HepG2 (cell line): Measurements from ENCODE around the gene SCAF8. TPM values are rescaled to one million over a fixed set of nuclear protein-coding genes. Genes with fewer than 3 reads are reported as not detected.

Source experiments
- ATAC-seq: fragments of 200-7000 bp; cut with Tn5 transposase; 3 replicates; pipeline ENCODE4 v1.9.1; 2020; ENCODE audit warnings: mild to moderate bottlenecking, moderate library complexity
- BruUV-seq: library from RNA; stranded (reverse); fragments of 400-500 nt; replicated peaks from 2 replicates; lab custom pipeline; 2021; lab: Mats Ljungman, UMichigan
- CTCF ChIA-PET: fragments of 300-600 bp; formaldehyde crosslinking; extraction: SDS; loops from one replicate; lab custom pipeline; 2021; ENCODE audit warnings: low total read pairs, inconsistent platforms, low intra/inter-chr PET ratio; lab: Yijun Ruan, JAX
- POLR2A ChIA-PET: fragments of 350-600 bp; sonication (Branson Sonifier 250); formaldehyde crosslinking; loops from one replicate; lab custom pipeline; 2020; ENCODE audit warnings: antibody characterized with exemption, inconsistent platforms; lab: Yijun Ruan, JAX
- DNase-seq: peaks from one replicate; pipeline ENCODE4 v3.0.0-alpha.2; 2015; ENCODE audit warnings: low spot score
- FAIRE-seq: peaks from 3 replicates; lab custom pipeline; 2011; peaks lifted over from hg19 to GRCh38; lab: Jason Lieb, UNC
- H2AFZ ChIP-seq: one replicate; pipeline ENCODE4 v1.6.1; 2011; ENCODE audit warnings: low read length, inconsistent platforms
- H3K27ac ChIP-seq: fragments of 300-600 bp; 3 replicates; pipeline ENCODE4 v1.8.0; 2011; ENCODE audit warnings: mixed run types, mild to moderate bottlenecking, mixed read lengths, low read length, inconsistent platforms; ENCODE audit not compliant: insufficient read depth; ENCODE audit errors: extremely low read length
- H3K27me3 ChIP-seq, 2 experiments: fragments of 200-600 bp in 1 of 2; 2 replicates in 1 of 2; 3 replicates in 1 of 2; pipeline versions ENCODE4 v1.6.0 to v1.8.0; 2011; ENCODE audit warnings: low read length in 2 of 2, mild to moderate bottlenecking in 2 of 2, moderate library complexity in 2 of 2, inconsistent platforms in 1 of 2; ENCODE audit not compliant: insufficient read depth in 2 of 2, control insufficient read depth in 1 of 2
- H3K36me3 ChIP-seq, 2 experiments: fragments of 200-600 bp in 1 of 2; replicated peaks in 1 of 2; 2 replicates in 1 of 2; 3 replicates in 1 of 2; pipeline versions ENCODE4 v1.5.1 to v1.8.0; 2011; ENCODE audit warnings: low read length in 2 of 2, inconsistent platforms in 1 of 2; ENCODE audit not compliant: insufficient read depth in 2 of 2, control insufficient read depth in 1 of 2
- H3K4me1 ChIP-seq: 2 replicates; pipeline ENCODE4 v1.5.1; 2012; ENCODE audit warnings: low read length, inconsistent platforms; ENCODE audit not compliant: insufficient read depth
- H3K4me2 ChIP-seq: 2 replicates; pipeline ENCODE4 v1.6.0; 2011; ENCODE audit warnings: low read depth, low read length, inconsistent platforms
- H3K4me3 ChIP-seq, 3 experiments: fragments of 200-600 bp in 1 of 3; sonication (generic), shearing (Covaris generic) in 1 of 3; replicated peaks in 1 of 3; 2 replicates each; pipeline ENCODE4 v1.5.1; 2011 to 2016; ENCODE audit warnings: low read length in 3 of 3, inconsistent platforms in 2 of 3, low read depth in 2 of 3, mild to moderate bottlenecking in 2 of 3, control low read depth in 1 of 3, mixed read lengths in 1 of 3; ENCODE audit not compliant: insufficient read depth in 1 of 3
- H3K79me2 ChIP-seq: one replicate; pipeline ENCODE4 v1.6.1; 2011; ENCODE audit warnings: low read length, inconsistent platforms; ENCODE audit not compliant: insufficient read depth
- H3K9ac ChIP-seq: 2 replicates; pipeline ENCODE4 v1.6.0; 2011; ENCODE audit warnings: mild to moderate bottlenecking, low read depth, low read length, inconsistent platforms; ENCODE audit not compliant: insufficient read depth
- H3K9me3 ChIP-seq: 2 replicates; pipeline ENCODE4 v1.5.1; 2012; ENCODE audit warnings: mild to moderate bottlenecking, low read length
- H4K20me1 ChIP-seq: 2 replicates; pipeline ENCODE4 v1.6.0; 2011; ENCODE audit warnings: inconsistent platforms, mild to moderate bottlenecking, low read length, moderate library complexity; ENCODE audit not compliant: insufficient read depth
- ELF4 ChIP-seq: sonication (generic); formaldehyde crosslinking; IDR thresholded peaks from 2 replicates; pipeline ENCODE4 v1.5.0; 2020; ENCODE audit warnings: missing genetic modification reagents, mild to moderate bottlenecking, moderate library complexity, borderline replicate concordance
- MXI1 ChIP-seq: IDR thresholded peaks from 3 replicates; pipeline ENCODE4 v1.6.1; 2012; ENCODE audit warnings: low read depth, low read length, inconsistent platforms, borderline replicate concordance
- NKX3-1 ChIP-seq: sonication (generic); formaldehyde crosslinking; IDR thresholded peaks from 2 replicates; pipeline ENCODE4 v1.5.0; 2020; ENCODE audit warnings: missing genetic modification reagents
- REL ChIP-seq: sonication (generic); formaldehyde crosslinking; conservative IDR thresholded peaks from 2 replicates; pipeline ENCODE4 v1.8.0; 2022; ENCODE audit warnings: mild to moderate bottlenecking, missing genetic modification reagents, moderate library complexity
- TCF7L2 ChIP-seq: IDR thresholded peaks from 2 replicates; pipeline ENCODE4 v1.6.1; 2011; ENCODE audit warnings: mild to moderate bottlenecking, low read depth, low read length, moderate library complexity
- ZC3H13 ChIP-seq: sonication (generic); formaldehyde crosslinking; IDR thresholded peaks from 2 replicates; pipeline ENCODE4 v1.8.1; 2023; ENCODE audit warnings: mild to moderate bottlenecking, missing genetic modification reagents, moderate library complexity
- ZSCAN22 ChIP-seq: sonication (generic); formaldehyde crosslinking; IDR thresholded peaks from 2 replicates; pipeline ENCODE4 v1.4.0; 2020; ENCODE audit warnings: mild to moderate bottlenecking, missing genetic modification reagents
- WGBS: methylation state at CpG from one replicate; pipeline ENCODE4 v1.1.6; 2017; ENCODE audit warnings: low lambda C conversion rate; 5-methylcytosine and 5-hydroxymethylcytosine counted together
- in situ Hi-C: cut with HindIII; loops from 2 replicates; pipeline ENCODE4 v1.10.0; 2017; ENCODE audit warnings: low pct_unique_long_range_greater_than_20kb; ENCODE audit not compliant: extremely low pct_ligation_motif_present
- intact Hi-C: fragments of 100-400 bp; cut with micrococcal nuclease; formaldehyde crosslinking; loops from one replicate; pipeline ENCODE4 v1.10.0; 2022; ENCODE audit not compliant: unreplicated experiment
- polyA plus RNA-seq, 8 experiments: library from polyadenylated mRNA; depleted of rRNA in 3 of 8; stranded (reverse) in 7 of 8; unstranded in 1 of 8; fragments of >200 nt; fragmentation: Illumina TruSeq in 4 of 8; extraction: Trizol in 4 of 8; gene quantifications; 2 replicates each; pipeline versions ENCODE4 v1.2.1 to v1.2.3, GENCODE V29; 2011 to 2016; ENCODE audit warnings: low read depth in 4 of 8, missing spikeins in 1 of 8, mixed read lengths in 1 of 8; ENCODE audit not compliant: insufficient read depth in 1 of 8
- total RNA-seq, 5 experiments: library from RNA; depleted of rRNA; stranded (reverse); fragments of >200 nt; fragmentation: Illumina TruSeq; extraction: Trizol; gene quantifications; 2 replicates each; pipeline ENCODE4 v1.2.3, GENCODE V29; 2016; ENCODE audit warnings: low read depth in 1 of 5
- TF ChIP-seq, protein P1 (sequence below): IDR thresholded peaks from 2 replicates; pipeline ENCODE4 v1.6.1; 2016
- TF ChIP-seq, protein P2 (sequence below): IDR thresholded peaks from 2 replicates; pipeline ENCODE4 v1.6.1; 2016; ENCODE audit warnings: low read depth, control low read depth
- TF ChIP-seq, protein P3 (sequence below): IDR thresholded peaks from 2 replicates; pipeline ENCODE4 v1.6.1; 2012; ENCODE audit warnings: inconsistent platforms

SCAF8 gene
- total and polyA plus RNA-seq, 2 of the 13 experiments (the other 11 are each of a cell fraction or from before 2014, with no cell fraction given) = 15.3 to 40.8 TPM

DNA sequence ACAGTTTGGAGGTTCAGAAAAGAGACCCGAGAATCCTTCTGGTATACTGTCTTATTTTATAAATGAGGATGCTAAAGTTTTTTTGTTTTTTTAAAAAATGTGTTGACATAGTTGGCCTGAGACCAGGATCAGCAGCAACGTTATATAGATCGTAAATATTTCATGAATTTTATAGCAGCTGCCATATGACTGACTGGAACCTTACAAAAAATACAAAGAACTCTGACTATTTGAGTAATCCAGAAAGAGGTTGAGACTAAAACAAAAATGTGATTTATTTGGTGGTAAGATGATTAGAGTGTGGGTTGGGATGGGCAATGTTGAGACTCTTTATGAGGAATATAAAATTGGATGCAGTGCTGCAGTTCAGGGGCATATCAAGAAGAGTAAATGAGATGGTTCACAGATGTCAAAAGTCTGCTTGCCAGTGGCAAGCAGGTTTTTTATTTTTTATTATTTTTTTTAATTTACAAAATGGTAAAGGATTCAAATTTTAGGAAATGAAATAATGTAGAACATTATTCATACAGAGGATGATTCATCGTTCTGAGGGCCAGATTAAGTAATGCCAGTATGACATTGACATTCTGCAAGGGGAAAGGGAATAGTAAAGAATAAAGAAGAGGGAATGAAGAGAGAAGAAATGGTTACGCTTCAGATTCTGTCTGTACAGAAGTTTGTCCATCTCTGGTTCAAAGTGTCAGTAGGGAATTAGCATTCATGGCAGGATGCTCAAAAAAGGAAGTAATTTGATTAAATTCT is 58.5 kb downstream of the SCAF8 start (continued):
- TF ChIP-seq NKX3-1 (CRISPR knock-in tag) = no peak
- TF ChIP-seq REL (CRISPR knock-in tag) = no peak

DNA sequence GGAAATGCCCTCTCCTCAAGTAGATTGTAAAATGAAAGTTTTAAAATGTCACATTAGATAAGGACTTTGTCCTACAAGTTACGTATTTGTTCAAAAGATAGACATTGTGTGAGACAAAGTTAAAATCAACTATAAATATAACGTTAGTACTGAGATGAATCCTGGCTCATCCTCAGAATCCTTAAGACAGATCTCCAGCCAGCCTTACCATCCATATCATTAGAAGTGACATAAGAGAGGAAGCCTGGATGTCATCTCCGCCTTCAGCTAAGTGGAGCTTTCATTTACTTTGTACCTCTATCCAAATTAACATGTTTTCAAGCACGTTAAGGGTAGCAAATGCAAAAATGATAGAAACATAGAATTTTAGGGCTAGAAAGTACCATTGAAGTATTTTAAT is 59.1 kb downstream of the SCAF8 start:
- intact Hi-C loops (no loop called here), in situ Hi-C loops (no loop called here)
- ATAC-seq (no peak), FAIRE-seq (no peak), DNase-seq (no peak)
- no peak for TF ChIP-seq TCF7L2
- no peak for TF ChIP-seq ZSCAN22
- TF ChIP-seq, protein P1, sequence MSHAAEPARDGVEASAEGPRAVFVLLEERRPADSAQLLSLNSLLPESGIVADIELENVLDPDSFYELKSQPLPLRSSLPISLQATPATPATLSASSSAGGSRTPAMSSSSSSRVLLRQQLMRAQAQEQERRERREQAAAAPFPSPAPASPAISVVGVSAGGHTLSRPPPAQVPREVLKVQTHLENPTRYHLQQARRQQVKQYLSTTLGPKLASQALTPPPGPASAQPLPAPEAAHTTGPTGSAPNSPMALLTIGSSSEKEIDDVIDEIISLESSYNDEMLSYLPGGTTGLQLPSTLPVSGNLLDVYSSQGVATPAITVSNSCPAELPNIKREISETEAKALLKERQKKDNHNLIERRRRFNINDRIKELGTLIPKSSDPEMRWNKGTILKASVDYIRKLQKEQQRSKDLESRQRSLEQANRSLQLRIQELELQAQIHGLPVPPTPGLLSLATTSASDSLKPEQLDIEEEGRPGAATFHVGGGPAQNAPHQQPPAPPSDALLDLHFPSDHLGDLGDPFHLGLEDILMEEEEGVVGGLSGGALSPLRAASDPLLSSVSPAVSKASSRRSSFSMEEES (CRISPR knock-in tag) = no peak
- no peak for TF ChIP-seq ELF4 (CRISPR knock-in tag)
- TF ChIP-seq MXI1 = no peak
- TF ChIP-seq, protein P2, sequence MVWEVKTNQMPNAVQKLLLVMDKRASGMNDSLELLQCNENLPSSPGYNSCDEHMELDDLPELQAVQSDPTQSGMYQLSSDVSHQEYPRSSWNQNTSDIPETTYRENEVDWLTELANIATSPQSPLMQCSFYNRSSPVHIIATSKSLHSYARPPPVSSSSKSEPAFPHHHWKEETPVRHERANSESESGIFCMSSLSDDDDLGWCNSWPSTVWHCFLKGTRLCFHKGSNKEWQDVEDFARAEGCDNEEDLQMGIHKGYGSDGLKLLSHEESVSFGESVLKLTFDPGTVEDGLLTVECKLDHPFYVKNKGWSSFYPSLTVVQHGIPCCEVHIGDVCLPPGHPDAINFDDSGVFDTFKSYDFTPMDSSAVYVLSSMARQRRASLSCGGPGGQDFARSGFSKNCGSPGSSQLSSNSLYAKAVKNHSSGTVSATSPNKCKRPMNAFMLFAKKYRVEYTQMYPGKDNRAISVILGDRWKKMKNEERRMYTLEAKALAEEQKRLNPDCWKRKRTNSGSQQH (CRISPR knock-in tag) = no peak
- TF ChIP-seq, protein P3, sequence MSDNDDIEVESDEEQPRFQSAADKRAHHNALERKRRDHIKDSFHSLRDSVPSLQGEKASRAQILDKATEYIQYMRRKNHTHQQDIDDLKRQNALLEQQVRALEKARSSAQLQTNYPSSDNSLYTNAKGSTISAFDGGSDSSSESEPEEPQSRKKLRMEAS = no peak
- TF ChIP-seq ZC3H13 (CRISPR knock-in tag) = no peak
- Histone ChIP-seq H3K4me2 (no peak overlapping the region), H3K9me3 (no peaks in the 10 kb centered on the region), H3K36me3 (peaks cover 14 to 46% of the 10 kb centered on the region in 2 experiments), H3K4me1 (peaks cover 4% of the 10 kb centered on the region), H3K79me2 (peaks cover 8% of the 10 kb centered on the region), H2AFZ (no peak overlapping the region), H3K9ac (no peak overlapping the region), H3K27me3 (no peaks in the 10 kb centered on the region), H3K4me3 (no peak overlapping the region), H4K20me1 (no peaks in the 10 kb centered on the region), H3K27ac (no peak overlapping the region)
- 95% methylated on average over 4 of the region's 4 CpGs for whole genome bisulfite sequencing
- ChIA-PET CTCF (no interaction called here), POLR2A (no interaction called here)
- no TSS peak for BruUV-seq
